ENCODE data around the gene MMP1.

MMP1 gene

DNA sequence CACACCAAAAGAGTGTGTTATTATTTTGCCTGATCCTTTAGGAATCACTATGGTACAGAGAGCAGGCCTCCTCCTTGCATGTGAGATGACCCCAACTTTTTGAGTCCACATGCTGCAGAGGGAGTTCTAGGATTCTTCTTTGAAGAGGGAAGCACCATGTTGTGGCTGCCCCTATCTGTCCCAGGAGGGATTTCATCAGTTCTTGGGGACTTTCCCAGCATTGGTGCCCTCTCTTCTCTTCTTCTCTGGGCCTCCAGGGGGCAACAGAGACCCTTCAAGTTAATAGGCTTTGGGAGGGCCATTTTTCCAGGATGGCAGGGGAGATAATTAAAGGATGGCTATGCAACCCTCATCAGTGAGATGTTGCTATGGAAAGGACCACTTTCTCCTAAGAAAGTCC, 3.6 kb downstream of the MMP1 start:
- no peak for TF ChIP-seq JUND (IDR thresholded peaks at IDR 0.05; ENCODE audit: low read depth)
- in situ Hi-C loops (cut with HindIII; ENCODE audit: low pct_unique_long_range_greater_than_20kb, low sequenced_read_pairs): no loop called here
- peak in 1 of 2 experiments; percentile 35 for DNase-seq (ENCODE audit: low read depth in 1 of 2, low spot score in 1 of 2)

DNA sequence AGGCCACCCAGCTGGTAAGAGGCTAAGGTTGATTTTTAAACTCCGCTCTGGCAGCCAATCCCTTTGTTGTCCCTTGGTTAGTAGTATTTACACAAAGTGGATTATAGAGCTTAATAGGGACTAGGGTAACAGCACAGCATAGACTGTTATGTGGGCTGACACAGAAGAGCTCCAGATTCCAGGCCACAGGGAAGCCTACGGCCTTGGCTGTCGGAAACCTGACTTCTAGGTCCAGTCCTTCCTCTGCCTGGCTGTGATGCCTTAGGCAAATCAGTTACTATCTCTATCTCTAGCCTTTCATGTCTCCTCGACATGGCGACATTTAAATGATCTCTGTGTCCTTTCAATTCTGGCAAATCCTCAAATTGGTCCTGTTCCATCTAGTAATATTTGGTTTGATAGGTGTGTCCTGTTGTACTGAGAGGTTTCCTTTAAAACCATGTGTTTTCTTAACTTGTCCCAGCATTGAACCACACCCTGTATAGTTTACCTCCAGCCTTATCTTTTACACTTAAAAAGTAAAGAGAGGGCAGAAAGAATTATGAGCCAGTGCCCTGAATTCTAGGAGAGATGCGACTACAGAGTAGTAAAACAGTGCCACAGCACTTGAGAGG, 4.2 kb downstream of the MMP1 start:
- no peak for DNase-seq (ENCODE audit: low read depth in 1 of 2, low spot score in 1 of 2)
- in situ Hi-C loops (cut with HindIII; ENCODE audit: low pct_unique_long_range_greater_than_20kb, low sequenced_read_pairs): no loop called here
- TF ChIP-seq JUND (IDR thresholded peaks at IDR 0.05; ENCODE audit: low read depth): no peak

DNA sequence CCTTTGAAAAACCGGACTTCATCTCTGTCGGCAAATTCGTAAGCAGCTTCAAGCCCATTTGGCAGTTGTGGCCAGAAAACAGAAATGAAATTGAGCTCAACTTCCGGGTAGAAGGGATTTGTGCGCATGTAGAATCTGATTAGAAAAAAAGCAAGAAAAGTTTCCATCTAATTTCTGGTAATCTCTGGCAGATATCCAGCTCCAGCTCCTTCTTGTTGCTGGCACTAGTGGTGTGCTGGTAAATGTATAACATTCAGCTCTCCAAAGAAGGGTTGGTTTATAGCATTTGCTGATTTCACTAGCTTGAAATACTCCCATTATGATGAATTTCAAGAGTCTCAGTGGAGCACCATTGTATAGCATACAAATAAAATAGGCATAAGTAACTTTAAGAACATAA, 5.4 kb downstream of the MMP1 start:
- no peak for TF ChIP-seq JUND (IDR thresholded peaks at IDR 0.05; ENCODE audit: low read depth)
- no peak for DNase-seq (ENCODE audit: low read depth in 1 of 2, low spot score in 1 of 2)
- in situ Hi-C loops (cut with HindIII; ENCODE audit: low pct_unique_long_range_greater_than_20kb, low sequenced_read_pairs): no loop called here

DNA sequence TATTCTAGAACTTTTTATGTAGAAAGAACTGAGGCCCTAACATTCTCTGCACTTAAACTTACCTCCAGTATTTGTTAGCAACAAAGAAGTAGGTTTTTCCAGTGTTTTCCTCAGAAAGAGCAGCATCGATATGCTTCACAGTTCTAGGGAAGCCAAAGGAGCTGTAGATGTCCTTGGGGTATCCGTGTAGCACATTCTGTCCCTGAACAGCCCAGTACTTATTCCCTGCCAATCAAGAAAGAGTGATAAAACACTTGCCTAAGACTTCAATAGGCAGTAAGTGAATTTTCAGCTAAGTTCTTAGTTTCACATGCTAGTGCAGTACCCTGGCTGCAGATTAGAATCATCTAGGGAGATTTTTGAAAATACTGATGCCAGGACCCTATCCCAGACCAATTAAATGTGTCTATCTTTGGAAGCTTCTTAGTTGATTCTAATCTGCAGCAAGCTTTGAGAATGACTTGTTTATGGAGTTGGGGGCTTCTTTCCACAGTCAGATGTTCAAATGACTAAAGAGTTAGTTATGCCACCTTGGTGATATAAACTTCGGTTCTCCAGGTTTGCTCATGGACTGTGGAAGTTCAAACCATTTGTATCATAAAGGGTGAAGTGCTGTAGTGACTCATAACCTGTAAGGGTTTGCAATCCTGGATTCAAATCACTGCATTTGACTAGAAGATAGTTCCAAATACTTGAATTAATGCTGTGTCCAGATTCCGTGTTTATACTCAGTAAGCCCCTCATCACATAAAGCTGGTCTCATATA, 6.5 kb downstream of the MMP1 start:
- DNase-seq (ENCODE audit: low read depth in 1 of 2, low spot score in 1 of 2): no peak
- TF ChIP-seq JUND (IDR thresholded peaks at IDR 0.05; ENCODE audit: low read depth): no peak
- in situ Hi-C loops (cut with HindIII; ENCODE audit: low pct_unique_long_range_greater_than_20kb, low sequenced_read_pairs): no loop called here

DNA sequence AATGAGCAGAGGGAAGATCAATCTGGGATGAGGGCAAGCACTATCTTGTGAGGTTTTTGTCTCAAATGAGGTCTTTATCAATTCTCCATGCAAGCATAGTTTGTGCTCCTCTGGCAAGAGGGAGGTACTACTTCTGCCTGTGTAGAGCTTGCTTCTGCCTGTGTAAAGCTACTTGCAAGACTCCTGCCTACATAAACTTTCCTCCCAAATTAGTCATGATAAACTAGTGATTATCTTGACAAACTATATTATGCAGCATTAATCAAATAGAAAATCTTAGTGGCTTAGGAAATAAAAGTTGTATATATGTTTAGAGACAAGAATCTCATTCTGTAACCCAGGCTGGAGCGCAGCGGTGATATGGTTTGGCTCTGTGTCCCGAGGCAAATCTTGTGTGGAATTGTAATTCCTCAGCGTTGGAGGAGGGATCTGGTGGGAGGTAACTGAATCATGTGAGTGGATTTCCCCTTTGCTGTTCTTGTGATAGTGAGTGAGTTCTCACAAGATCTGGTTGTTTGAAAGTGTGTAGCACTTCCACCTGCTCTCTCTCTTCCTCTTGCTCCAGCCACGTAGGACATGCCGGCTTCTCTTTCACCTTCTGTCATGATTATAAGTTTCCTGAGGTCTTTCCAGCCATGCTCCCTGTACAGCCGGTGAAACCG, 9.5 kb downstream of the MMP1 start:
- TF ChIP-seq JUND (IDR thresholded peaks at IDR 0.05; ENCODE audit: low read depth): no peak
- in situ Hi-C loops (cut with HindIII; ENCODE audit: low pct_unique_long_range_greater_than_20kb, low sequenced_read_pairs): no loop called here
- no peak for DNase-seq (ENCODE audit: low read depth in 1 of 2, low spot score in 1 of 2)

DNA sequence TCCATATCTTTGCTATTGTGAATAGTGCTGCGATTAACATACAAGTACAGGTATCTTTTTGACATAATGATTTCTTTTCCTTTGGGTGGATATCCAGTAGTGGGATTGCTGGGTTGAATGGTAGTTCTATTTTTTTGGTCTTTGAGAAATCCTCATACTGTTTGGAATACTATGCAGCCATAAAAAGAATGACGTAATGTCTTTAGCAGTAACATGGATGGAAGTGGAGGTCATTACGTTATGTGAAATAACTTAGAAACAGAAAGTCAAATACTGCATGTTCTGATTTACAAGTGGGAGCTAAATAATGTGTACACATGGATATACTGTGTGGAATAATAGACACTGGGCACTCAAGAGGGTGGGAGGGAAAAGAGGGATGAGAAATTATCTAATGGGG, 13.6 kb downstream of the MMP1 start:
- TF ChIP-seq JUND (IDR thresholded peaks at IDR 0.05; ENCODE audit: low read depth): no peak
- in situ Hi-C loops (cut with HindIII; ENCODE audit: low pct_unique_long_range_greater_than_20kb, low sequenced_read_pairs): no loop called here
- no peak for DNase-seq (ENCODE audit: low read depth in 1 of 2, low spot score in 1 of 2)

DNA sequence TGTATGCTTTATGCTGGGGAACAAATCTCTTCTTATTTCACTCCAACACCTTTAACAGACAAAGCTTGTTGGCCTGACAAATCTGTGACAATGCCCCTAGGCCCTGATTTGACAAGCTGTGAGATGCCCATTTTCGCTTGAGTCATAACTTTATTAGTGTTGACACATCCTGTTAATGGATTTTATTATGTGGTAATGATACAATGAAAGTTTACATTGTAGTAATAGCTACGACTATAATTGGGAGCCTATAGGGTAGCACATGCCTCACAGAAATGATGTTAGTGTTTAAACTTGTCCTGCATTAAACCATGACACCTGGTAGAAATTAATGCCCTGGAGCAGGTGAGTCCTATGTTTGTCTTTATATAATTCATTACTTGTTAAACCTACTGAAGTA, 14.2 kb downstream of the MMP1 start:
- no peak; the same call in 1 of the 2 replicates for TF ChIP-seq JUND (IDR thresholded peaks at IDR 0.05; ENCODE audit: low read depth)
- DNase-seq (ENCODE audit: low read depth in 1 of 2, low spot score in 1 of 2): peak; percentile 42 to 73
- in situ Hi-C loops (cut with HindIII; ENCODE audit: low pct_unique_long_range_greater_than_20kb, low sequenced_read_pairs): no loop called here

DNA sequence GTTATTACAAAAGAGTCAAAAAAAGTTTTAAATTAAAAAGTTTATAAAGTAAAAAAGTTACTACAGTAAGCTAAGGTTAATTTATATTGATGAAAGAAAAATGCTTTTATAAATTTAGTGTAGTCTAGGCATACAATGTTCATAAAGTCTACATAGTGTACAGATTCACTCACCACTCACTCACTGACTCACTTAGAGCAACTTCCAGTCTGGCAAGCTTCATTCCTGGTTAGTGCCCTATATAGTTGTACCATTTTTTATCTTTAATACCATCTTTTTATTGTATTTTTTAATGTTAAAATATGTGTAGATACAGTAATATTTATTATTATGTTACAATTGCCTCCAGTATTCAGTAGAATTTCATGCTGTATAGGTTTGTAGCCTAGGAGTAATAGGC, 14.9 kb downstream of the MMP1 start:
- no peak for TF ChIP-seq JUND (IDR thresholded peaks at IDR 0.05; ENCODE audit: low read depth)
- DNase-seq (ENCODE audit: low read depth in 1 of 2, low spot score in 1 of 2): no peak
- in situ Hi-C loops (cut with HindIII; ENCODE audit: low pct_unique_long_range_greater_than_20kb, low sequenced_read_pairs): no loop called here

DNA sequence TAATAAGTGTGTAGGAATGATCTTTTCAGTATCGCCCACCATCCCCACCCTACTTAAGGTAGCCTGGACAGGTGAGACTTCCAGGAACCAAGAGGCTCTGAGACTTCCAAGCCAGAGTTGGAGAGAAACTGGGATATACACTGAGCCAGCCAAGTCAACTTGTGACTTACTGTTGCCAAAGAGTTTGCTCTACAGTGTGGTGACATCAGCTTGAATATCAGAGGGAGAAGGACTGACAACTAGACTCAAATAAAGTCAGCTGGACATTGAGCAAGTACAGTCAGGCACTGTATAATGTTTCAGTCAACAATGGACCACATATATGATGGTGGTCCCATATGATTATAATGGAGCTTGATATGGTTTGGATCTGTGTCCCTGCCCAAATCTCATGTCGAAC, 16.3 kb downstream of the MMP1 start:
- no peak for TF ChIP-seq JUND (IDR thresholded peaks at IDR 0.05; ENCODE audit: low read depth)
- in situ Hi-C loops (cut with HindIII; ENCODE audit: low pct_unique_long_range_greater_than_20kb, low sequenced_read_pairs): no loop called here
- DNase-seq (ENCODE audit: low read depth in 1 of 2, low spot score in 1 of 2): no peak

DNA sequence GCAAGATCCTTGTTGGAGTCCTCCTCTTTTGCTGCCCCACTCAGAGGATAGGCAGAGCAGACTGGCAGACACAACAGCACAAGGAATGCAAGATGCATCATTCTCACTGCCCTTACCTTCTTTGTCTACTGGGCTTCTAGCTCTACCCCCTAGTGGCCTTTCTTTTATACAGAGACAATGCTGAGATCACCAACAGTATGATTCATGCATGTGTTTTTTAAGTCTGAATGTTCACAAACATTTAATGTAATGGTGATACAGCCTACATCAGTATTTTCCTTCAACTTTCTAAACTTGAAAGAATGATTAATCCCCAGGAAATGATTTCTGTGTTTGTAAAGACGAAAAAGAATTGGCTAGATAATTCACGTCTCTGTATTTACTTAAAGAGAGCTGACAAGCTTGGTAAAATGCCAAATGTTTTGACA, 17.5 kb downstream of the MMP1 start, which contains the start of gene MMP10:
Gene MMP10, minus strand, starts transcription at position 138 of the 428 bp plus-strand sequence. Its CDS starts 37 bp downstream, at position 101.
- TF ChIP-seq JUND (IDR thresholded peaks at IDR 0.05; ENCODE audit: low read depth): no peak
- DNase-seq (ENCODE audit: low read depth in 1 of 2, low spot score in 1 of 2): peak; percentile 39 to 68
- in situ Hi-C loops (cut with HindIII; ENCODE audit: low pct_unique_long_range_greater_than_20kb, low sequenced_read_pairs): no loop called here

DNA sequence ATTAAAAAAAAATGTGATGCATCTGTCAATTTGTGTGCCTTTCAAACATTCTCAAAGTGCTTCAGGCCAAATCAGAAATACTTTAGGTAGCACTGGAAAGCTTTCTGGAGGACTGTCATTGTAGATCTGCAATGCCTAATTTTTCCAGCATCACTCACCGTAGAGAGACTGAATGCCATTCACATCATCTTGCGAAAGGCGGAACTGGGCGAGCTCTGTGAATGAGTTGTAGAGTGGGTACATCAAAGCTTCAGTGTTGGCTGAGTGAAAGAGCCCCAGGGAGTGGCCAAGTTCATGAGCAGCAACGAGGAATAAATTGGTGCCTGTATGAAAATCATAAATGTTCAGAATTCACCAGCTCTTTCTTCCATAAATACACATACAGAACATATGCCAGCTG, 21.5 kb downstream of the MMP1 start:
- no peak for TF ChIP-seq JUND (IDR thresholded peaks at IDR 0.05; ENCODE audit: low read depth)
- in situ Hi-C loops (cut with HindIII; ENCODE audit: low pct_unique_long_range_greater_than_20kb, low sequenced_read_pairs): no loop called here
- no peak for DNase-seq (ENCODE audit: low read depth in 1 of 2, low spot score in 1 of 2)

DNA sequence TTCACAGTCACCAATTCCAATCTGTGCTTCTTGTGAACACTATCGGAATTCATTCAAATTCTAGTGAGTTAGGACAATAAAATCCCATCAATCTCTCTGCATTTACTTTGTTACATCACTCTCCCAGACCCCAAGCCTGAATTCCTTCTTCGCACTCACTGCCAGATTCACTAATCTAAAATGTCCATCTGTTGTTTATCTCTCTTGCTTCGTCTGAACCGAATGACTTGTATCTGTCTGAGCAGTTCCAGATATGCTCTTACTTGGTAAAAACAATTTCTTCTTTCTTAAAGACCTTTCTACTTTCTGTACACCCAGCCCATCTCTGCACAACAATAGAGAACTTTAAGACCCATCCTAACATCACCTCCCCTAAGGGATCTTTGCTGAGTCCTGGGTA, 24.6 kb downstream of the MMP1 start:
- DNase-seq (ENCODE audit: low read depth in 1 of 2, low spot score in 1 of 2): no peak
- in situ Hi-C loops (cut with HindIII; ENCODE audit: low pct_unique_long_range_greater_than_20kb, low sequenced_read_pairs): no loop called here
- TF ChIP-seq JUND (IDR thresholded peaks at IDR 0.05; ENCODE audit: low read depth): no peak

DNA sequence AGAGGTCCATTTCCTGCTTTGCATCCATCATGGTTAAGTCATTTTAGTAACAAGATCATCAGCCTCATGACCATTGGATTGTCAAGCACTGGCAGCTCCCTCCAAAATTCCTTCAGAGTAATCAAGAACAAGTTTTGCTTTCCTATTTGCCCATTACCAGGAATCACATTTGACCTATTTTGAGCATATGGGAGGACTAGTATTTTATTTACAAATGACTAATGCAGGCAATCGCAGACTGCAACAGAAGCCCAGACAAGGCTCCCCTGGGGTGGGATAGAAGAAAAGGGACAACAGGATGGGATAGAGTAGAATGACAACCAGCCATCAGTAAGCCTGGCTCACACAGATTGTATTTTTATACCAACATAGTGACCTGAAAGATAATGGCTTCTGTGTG, 26.6 kb downstream of the MMP1 start:
- DNase-seq (ENCODE audit: low read depth in 1 of 2, low spot score in 1 of 2): no peak
- no peak for TF ChIP-seq JUND (IDR thresholded peaks at IDR 0.05; ENCODE audit: low read depth)
- in situ Hi-C loops (cut with HindIII; ENCODE audit: low pct_unique_long_range_greater_than_20kb, low sequenced_read_pairs): no loop called here

Data from T47D (cell line).